Renal cortical epithelial cell (primary cell): Measurements from ENCODE around the gene ZNF282. TPM values are rescaled to one million over a fixed set of nuclear protein-coding genes. Genes with fewer than 3 reads are reported as not detected.
A peak's percentile ranks its signal among the peaks of the same experiment; 100 is the strongest.
"Not testable (repeated sequence)": the region's sequence is repeated elsewhere in the genome, so short reads cannot be mapped to it uniquely, and the experiment has no call there.

Experiments used
- DNase-seq: peaks from one replicate; pipeline ENCODE4 v3.0.0-alpha.2; 2011; ENCODE audit warnings: low read depth
- total RNA-seq: library from RNA; depleted of rRNA; stranded (reverse); fragments of >200 nt; gene quantifications from 2 replicates; pipeline ENCODE4 v1.2.3, GENCODE V29; 2014

Gene ZNF282
- total RNA-seq, 1 donor from 2014 or later, result 30.8 TPM

GRCh38 chr7:149224352-149224751 lies 29.0 kb downstream of the ZNF282 start:
- DNase-seq, result no peak

GRCh38 chr7:149225106-149225505 lies 29.8 kb downstream of the ZNF282 start:
- no peak for DNase-seq

GRCh38 chr7:149225656-149226055 lies 30.3 kb downstream of the ZNF282 start:
- DNase-seq, result no peak

GRCh38 chr7:149226366-149226765 lies 31.0 kb downstream of the ZNF282 start:
- DNase-seq, result not testable (repeated sequence)

GRCh38 chr7:149226840-149227494 lies 31.6 kb downstream of the ZNF282 start:
- no peak for DNase-seq

GRCh38 chr7:149228831-149229471 lies 33.6 kb downstream of the ZNF282 start:
- DNase-seq, result no peak

GRCh38 chr7:149229526-149229925 lies 34.2 kb downstream of the ZNF282 start:
- DNase-seq, result no peak

- DNase-seq, result no peak
These were observed 37.0 kb downstream of the ZNF282 start for GRCh38 chr7:149232362-149232761.

- DNase-seq, result peak; percentile 83
These were observed 38.4 kb downstream of the ZNF282 start for GRCh38 chr7:149233655-149234204.

- DNase-seq, result no peak
These were observed 42.2 kb downstream of the ZNF282 start for GRCh38 chr7:149237502-149237901.

GRCh38 chr7:149238051-149238450 lies 42.7 kb downstream of the ZNF282 start:
- peak; percentile 66 for DNase-seq

GRCh38 chr7:149239345-149240143 lies 44.2 kb downstream of the ZNF282 start, which contains the start of gene ZNF212:
Gene ZNF212 (plus strand): TSS chr7:149239651. CDS start chr7:149239779, 128 bp downstream.
- peak; percentile 76 for DNase-seq

- DNase-seq, result no peak
These were observed 45.3 kb downstream of the ZNF282 start for GRCh38 chr7:149240637-149241036.

GRCh38 chr7:149241696-149242095 lies 46.4 kb downstream of the ZNF282 start:
- no peak for DNase-seq

- DNase-seq, result no peak
These were observed 49.9 kb downstream of the ZNF282 start for GRCh38 chr7:149245244-149245643.

- no peak for DNase-seq
These were observed 50.4 kb downstream of the ZNF282 start for GRCh38 chr7:149245744-149246143.

GRCh38 chr7:149248777-149249176 lies 53.4 kb downstream of the ZNF282 start:
- DNase-seq, result no peak

GRCh38 chr7:149250151-149250550 lies 54.8 kb downstream of the ZNF282 start:
- not testable (repeated sequence) for DNase-seq

- DNase-seq, result not testable (repeated sequence)
These were observed 56.2 kb downstream of the ZNF282 start for GRCh38 chr7:149251518-149251917.

GRCh38 chr7:149252378-149252777 lies 57.0 kb downstream of the ZNF282 start:
- DNase-seq, result no peak

GRCh38 chr7:149253665-149254064 lies 58.3 kb downstream of the ZNF282 start:
- no peak for DNase-seq

- no peak for DNase-seq
These were observed 59.0 kb downstream of the ZNF282 start for GRCh38 chr7:149254181-149254858.
